CD14-positive monocyte (primary cell): ENCODE measurements around the gene KBTBD8. TPM values are rescaled to one million over a fixed set of nuclear protein-coding genes. Genes with fewer than 3 reads are reported as not detected.

Experiments
- DNase-seq, 3 donors: peaks; one replicate each; pipeline ENCODE4 v3.0.0-alpha.2; 2011 to 2022
- H2AFZ ChIP-seq: 2 replicates; pipeline ENCODE4 v1.6.0; 2012; ENCODE audit warnings: mild to moderate bottlenecking, low read depth, low read length, inconsistent platforms; ENCODE audit not compliant: insufficient read depth, poor library complexity, severe bottlenecking
- H3K27ac ChIP-seq, 2 donors: 1 replicate in 1 of 2; 2 replicates in 1 of 2; pipeline ENCODE4 v1.5.1; 2012 to 2013; ENCODE audit warnings: low read length in 2 of 2, control low read depth in 1 of 2, inconsistent platforms in 1 of 2, low read depth in 1 of 2, mild to moderate bottlenecking in 1 of 2
- H3K27me3 ChIP-seq, 2 donors: one replicate each; pipeline versions ENCODE4 v1.6.0 to v1.6.1; 2011 to 2013; ENCODE audit warnings: low read length in 2 of 2; ENCODE audit not compliant: control insufficient read depth in 2 of 2, insufficient read depth in 2 of 2
- H3K36me3 ChIP-seq, 2 donors: replicated peaks in 1 of 2; 1 replicate in 1 of 2; 2 replicates in 1 of 2; pipeline versions ENCODE4 v1.5.1 to v1.6.1; 2012 to 2013; ENCODE audit warnings: low read length in 2 of 2, control low read depth in 1 of 2, inconsistent platforms in 1 of 2, mild to moderate bottlenecking in 1 of 2; ENCODE audit not compliant: insufficient read depth in 2 of 2, control insufficient read depth in 1 of 2
- H3K4me1 ChIP-seq, 2 donors: 1 replicate in 1 of 2; 2 replicates in 1 of 2; pipeline versions ENCODE4 v1.5.1 to v1.6.1; 2012 to 2013; ENCODE audit warnings: low read length in 2 of 2, control low read depth in 1 of 2, inconsistent platforms in 1 of 2, mild to moderate bottlenecking in 1 of 2, moderate library complexity in 1 of 2; ENCODE audit not compliant: insufficient read depth in 2 of 2, control insufficient read depth in 1 of 2
- H3K4me2 ChIP-seq: replicated peaks from 2 replicates; pipeline ENCODE3; 2012; ENCODE audit warnings: low read length, moderate library complexity, mild to moderate bottlenecking; ENCODE audit not compliant: poor library complexity, severe bottlenecking; ENCODE audit errors: extremely low read depth
- H3K4me3 ChIP-seq, 3 experiments: fragments of 200-600 bp in 1 of 3; sonication (generic) in 1 of 3; replicated peaks in 1 of 3; 1 replicate in 2 of 3; 2 replicates in 1 of 3; pipeline ENCODE4 v1.5.1; 2011 to 2013; ENCODE audit warnings: low read length in 3 of 3, mild to moderate bottlenecking in 3 of 3, control low read depth in 2 of 3, low read depth in 2 of 3, inconsistent platforms in 1 of 3, moderate library complexity in 1 of 3
- H3K79me2 ChIP-seq: 2 replicates; pipeline ENCODE4 v1.6.0; 2012; ENCODE audit warnings: mild to moderate bottlenecking, control low read depth, inconsistent platforms, low read length, moderate library complexity; ENCODE audit not compliant: insufficient read depth
- H3K9ac ChIP-seq: 2 replicates; pipeline ENCODE4 v1.6.0; 2017; ENCODE audit warnings: low read length, mild to moderate bottlenecking; ENCODE audit not compliant: insufficient read depth, poor library complexity, severe bottlenecking
- H3K9me3 ChIP-seq, 2 donors: replicated peaks in 1 of 2; 1 replicate in 1 of 2; 2 replicates in 1 of 2; pipeline versions ENCODE4 v1.5.1 to v1.6.1; 2012 to 2013; ENCODE audit warnings: low read length in 2 of 2, control low read depth in 1 of 2; ENCODE audit not compliant: control insufficient read depth in 1 of 2, insufficient read depth in 1 of 2
- H4K20me1 ChIP-seq: 2 replicates; pipeline ENCODE4 v1.6.0; 2012; ENCODE audit warnings: mild to moderate bottlenecking, low read length, control low read depth, moderate library complexity; ENCODE audit not compliant: insufficient read depth
- H3K27ac Mint-ChIP-seq, 7 donors: one replicate each; pipeline ENCODE4 v1.8.0; 2020; ENCODE audit warnings: mild to moderate bottlenecking in 7 of 7, mixed read lengths in 7 of 7, moderate library complexity in 6 of 7, inconsistent platforms in 2 of 7
- H3K27me3 Mint-ChIP-seq, 3 donors: one replicate each; pipeline ENCODE4 v1.8.0; 2021 to 2022; ENCODE audit warnings: low read depth in 3 of 3, mild to moderate bottlenecking in 3 of 3, mixed read lengths in 3 of 3, moderate library complexity in 3 of 3, inconsistent platforms in 1 of 3
- H3K36me3 Mint-ChIP-seq, 2 donors: one replicate each; pipeline ENCODE4 v1.8.0; 2020; ENCODE audit warnings: mixed read lengths in 2 of 2, inconsistent platforms in 1 of 2, mild to moderate bottlenecking in 1 of 2
- H3K4me1 Mint-ChIP-seq: one replicate; pipeline ENCODE4 v1.8.0; 2020; ENCODE audit warnings: mild to moderate bottlenecking, mixed read lengths
- H3K4me3 Mint-ChIP-seq, 2 donors: one replicate each; pipeline ENCODE4 v1.8.0; 2020; ENCODE audit warnings: mild to moderate bottlenecking in 2 of 2, mixed read lengths in 2 of 2, moderate library complexity in 1 of 2
- H3K9me3 Mint-ChIP-seq, 7 donors: one replicate each; pipeline ENCODE4 v1.8.0; 2020 to 2022; ENCODE audit warnings: mixed read lengths in 7 of 7, mild to moderate bottlenecking in 6 of 7, moderate library complexity in 6 of 7, inconsistent platforms in 2 of 7
- CTCF ChIP-seq: fragments of 200-600 bp; IDR thresholded peaks from one replicate; pipeline ENCODE4 v1.8.0; 2022; ENCODE audit warnings: antibody characterized with exemption, mild to moderate bottlenecking
- WGBS: methylation state at CpG from one replicate; pipeline ENCODE4 v1.1.5; 2013; ENCODE audit warnings: missing lambda C conversion rate; ENCODE audit not compliant: insufficient coverage; 5-methylcytosine and 5-hydroxymethylcytosine counted together
- intact Hi-C, 2 donors: fragments of 100-400 bp; cut with micrococcal nuclease; formaldehyde crosslinking; loops; one replicate each; pipeline versions ENCODE4 v1.15.0 to v1.15.1; 2023
- polyA plus RNA-seq, 3 donors: library from polyadenylated mRNA; depleted of rRNA in 1 of 3; unstranded in 2 of 3; stranded (reverse) in 1 of 3; fragments of 300-500 nt in 2 of 3; fragments of >200 nt in 1 of 3; fragmentation: Illumina TruSeq in 2 of 3; gene quantifications; 1 replicate in 2 of 3; 2 replicates in 1 of 3; pipeline ENCODE4 v1.2.3, GENCODE V29; 2012 to 2021

KBTBD8 gene
- polyA plus RNA-seq, 3 donors, result 3.0 to 11.7 (median 3.2) TPM

- Histone ChIP-seq H3K4me2 (no peak overlapping the region), H3K9ac (no peak overlapping the region), H4K20me1 (no peaks in the 10 kb centered on the region), H3K36me3 (no peaks in the 10 kb centered on the region), H2AFZ (no peak overlapping the region), H3K27ac (no peak overlapping the region), H3K4me3 (no peak overlapping the region), H3K79me2 (no peaks in the 10 kb centered on the region), H3K27me3 (peaks cover 0 to 3% of the 10 kb centered on the region in 2 donors), H3K9me3 (no peaks in the 10 kb centered on the region), H3K4me1 (peaks cover 4 to 18% of the 10 kb centered on the region in 2 donors)
- Mint-ChIP-seq H3K27me3 (peaks cover 0 to 10% (median 7%) of the 10 kb centered on the region in 3 donors), H3K4me3 (no peak overlapping the region), H3K4me1 (peaks cover 10% of the 10 kb centered on the region), H3K9me3 (peaks cover 0 to 7% (median 3%) of the 10 kb centered on the region in 7 donors), H3K27ac (no peak overlapping the region), H3K36me3 (no peaks in the 10 kb centered on the region)
- DNase-seq, result no peak
- no CpG with 5 or more reads among the region's 2 CpGs for WGBS
- TF ChIP-seq CTCF, result no peak
- intact Hi-C loops, result no loop called here
These were observed 48.9 kb downstream of the KBTBD8 start for GRCh38 chr3:67047051-67047450.

GRCh38 chr3:67048067-67048714 lies 50.1 kb downstream of the KBTBD8 start:
- H3K27me3 Mint-ChIP-seq, result peaks cover 0 to 10% (median 7%) of the 10 kb centered on the region in 3 donors
- H3K9ac ChIP-seq, result no peak overlapping the region
- no peak overlapping the region for H3K4me2 ChIP-seq
- peak overlapping the region in 4 of 7 donors; percentile 3 to 81 (median 42) for H3K27ac Mint-ChIP-seq
- H3K36me3 ChIP-seq, result no peaks in the 10 kb centered on the region
- H2AFZ ChIP-seq, result no peak overlapping the region
- no peak for TF ChIP-seq CTCF
- no peaks in the 10 kb centered on the region for H3K36me3 Mint-ChIP-seq
- H3K9me3 ChIP-seq, result no peaks in the 10 kb centered on the region
- H3K4me3 Mint-ChIP-seq, result peak overlapping the region in 1 of 2 donors; percentile 62
- H4K20me1 ChIP-seq, result no peaks in the 10 kb centered on the region
- 20% methylated on average over 1 of the region's 2 CpGs for whole genome bisulfite sequencing
- H3K4me3 ChIP-seq, result peak overlapping the region in 1 of 3 experiments; percentile 6
- peaks cover 4 to 18% of the 10 kb centered on the region in 2 donors for H3K4me1 ChIP-seq
- peaks cover 0 to 3% of the 10 kb centered on the region in 2 donors for H3K27me3 ChIP-seq
- intact Hi-C loops, result no loop called here
- no peak overlapping the region for H3K27ac ChIP-seq
- peak; percentile 29 to 54 (median 51) for DNase-seq
- no peaks in the 10 kb centered on the region for H3K79me2 ChIP-seq
- peaks cover 0 to 7% (median 3%) of the 10 kb centered on the region in 7 donors for H3K9me3 Mint-ChIP-seq
- peaks cover 10% of the 10 kb centered on the region for H3K4me1 Mint-ChIP-seq
